G401 (cell line): ENCODE measurements around the gene TFDP3. TPM values are rescaled to one million over a fixed set of nuclear protein-coding genes. Genes with fewer than 3 reads are reported as not detected.

Experiments
- DNase-seq: peaks from one replicate; pipeline ENCODE4 v3.0.0-alpha.2; 2015; ENCODE audit warnings: low spot score
- in situ Hi-C: cut with HindIII; loops from 2 replicates; pipeline ENCODE4 v1.10.0; 2016; ENCODE audit warnings: low sequenced_read_pairs, mixed read lengths
- total RNA-seq: library from RNA; depleted of rRNA; stranded (reverse); fragments of >200 nt; shearing (Covaris generic); gene quantifications from 2 replicates; pipeline ENCODE4 v1.2.3, GENCODE V29; 2014; rRNA removed

Gene TFDP3
- total RNA-seq, 1 experiment from 2014 or later, result not detected

DNA sequence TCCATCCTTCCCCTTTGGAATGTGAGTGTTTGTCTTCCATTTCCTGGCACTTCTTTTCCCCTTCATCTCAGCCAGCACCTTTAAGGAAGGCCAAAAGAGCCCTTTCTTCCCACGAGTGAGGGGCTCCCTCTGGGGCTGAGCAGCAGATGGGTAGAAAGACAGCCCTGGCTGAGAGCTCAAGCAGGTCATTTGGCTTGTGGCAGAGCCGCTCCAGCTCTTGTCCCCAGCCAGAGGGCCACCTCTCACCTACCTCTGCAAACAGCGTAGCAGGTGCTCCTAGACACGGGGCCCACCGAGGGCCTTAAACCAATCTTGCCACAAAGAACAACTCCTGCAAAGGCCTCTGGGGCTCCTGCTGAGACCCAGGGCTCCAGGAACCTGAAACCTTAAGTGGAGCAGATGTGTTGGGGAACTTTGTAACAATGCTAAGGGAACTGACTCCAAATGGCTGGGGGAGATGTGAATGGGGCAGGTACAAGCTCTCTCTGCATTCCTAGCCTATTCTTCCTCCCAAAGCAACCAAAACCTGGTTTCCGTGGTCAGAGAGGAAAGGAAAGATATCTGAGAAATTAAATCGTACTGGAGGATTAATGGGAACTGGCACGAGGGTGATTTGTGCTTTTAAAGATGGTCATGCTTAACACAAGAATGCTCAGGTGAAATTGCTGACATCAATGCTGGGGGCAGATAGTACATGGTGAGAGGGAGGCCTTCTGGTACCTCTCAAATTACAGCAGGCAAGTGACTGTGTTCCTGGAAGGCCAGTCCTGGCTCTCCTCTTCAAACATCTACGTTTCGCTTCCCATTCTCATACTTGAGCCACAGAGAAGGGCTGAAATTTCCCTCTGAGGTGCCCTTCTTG, 27.0 kb downstream of the TFDP3 start:
- in situ Hi-C loops, result no loop called here
- peak; percentile 19 for DNase-seq

DNA sequence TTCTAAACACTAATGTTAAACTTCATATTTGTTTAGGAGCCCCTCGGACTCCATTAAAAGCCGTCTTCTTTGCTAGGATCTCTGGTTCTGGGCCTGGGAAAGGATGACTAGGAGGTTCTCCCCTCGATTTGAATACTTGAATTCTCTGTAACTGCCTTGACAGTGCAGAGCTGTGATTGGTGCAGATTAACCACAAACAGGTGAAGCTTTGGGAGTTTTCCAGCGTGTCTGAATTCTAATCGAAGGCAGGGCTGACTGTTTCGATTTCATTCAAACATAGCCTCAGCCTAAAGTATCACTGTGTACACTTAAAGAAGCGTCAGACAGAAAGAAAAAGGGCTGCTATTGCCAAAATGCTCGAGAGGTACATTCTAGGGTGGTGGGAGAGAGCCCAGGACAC, 29.0 kb downstream of the TFDP3 start:
- DNase-seq, result no peak
- in situ Hi-C loops, result no loop called here

DNA sequence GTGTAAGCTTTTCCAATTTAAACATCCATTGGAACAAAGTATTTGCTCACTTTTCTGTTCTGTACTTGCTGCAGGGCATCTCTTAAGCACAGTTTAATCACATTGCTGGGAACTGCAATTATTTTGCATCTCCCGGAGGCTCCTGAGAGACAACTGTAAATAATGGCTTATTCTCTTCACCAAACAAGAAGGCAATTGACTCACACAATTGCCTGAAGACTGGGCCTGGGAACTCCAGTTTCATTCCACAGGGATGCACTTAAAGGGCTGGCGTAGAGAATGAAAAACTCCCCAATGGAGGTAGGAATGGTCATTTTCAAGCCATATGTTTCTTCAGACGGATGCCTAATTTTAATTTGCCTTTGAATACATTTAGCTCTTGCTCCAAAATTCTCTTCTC, 29.5 kb downstream of the TFDP3 start:
- DNase-seq, result no peak
- in situ Hi-C loops, result no loop called here

DNA sequence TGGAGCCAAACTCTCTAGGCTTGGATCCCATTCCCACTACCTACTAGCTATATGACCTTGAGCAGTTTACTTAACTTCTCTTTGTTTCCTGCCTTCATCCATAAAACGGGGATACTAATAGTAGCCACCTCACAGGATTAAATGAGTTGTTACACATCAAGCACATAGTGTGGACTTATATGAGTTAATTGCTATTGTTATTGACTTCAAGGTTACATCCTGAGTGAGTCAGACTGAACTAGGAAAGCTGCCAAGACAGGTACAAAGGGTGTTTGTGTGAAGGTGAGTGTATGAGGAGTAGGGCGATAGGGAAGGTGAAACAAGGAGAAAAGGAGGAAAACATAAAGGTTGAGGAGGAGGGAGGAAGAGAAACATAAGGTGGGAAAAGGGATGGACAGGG, 32.2 kb downstream of the TFDP3 start:
- DNase-seq, result no peak
- in situ Hi-C loops, result no loop called here

DNA sequence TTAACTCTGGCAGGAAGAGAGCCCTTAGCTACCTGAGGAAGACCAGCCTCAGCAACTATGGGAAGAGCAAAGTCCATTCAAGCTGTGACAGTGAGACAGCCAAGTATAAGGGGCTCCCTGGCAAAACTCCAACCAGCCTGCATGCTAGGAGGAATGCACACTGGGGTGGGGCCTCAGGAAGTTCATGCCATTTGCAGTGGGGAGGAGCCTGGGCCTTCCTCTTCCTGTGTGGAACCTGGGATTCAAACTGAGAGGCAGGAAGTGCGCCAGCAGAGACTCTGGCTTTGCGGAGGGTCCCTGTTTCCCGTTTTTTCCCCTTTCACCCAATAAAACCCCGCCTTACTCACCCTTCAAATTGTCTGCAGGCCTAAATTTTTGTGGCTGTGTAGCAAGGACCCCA, 33.0 kb downstream of the TFDP3 start:
- in situ Hi-C loops, result no loop called here
- no peak for DNase-seq

DNA sequence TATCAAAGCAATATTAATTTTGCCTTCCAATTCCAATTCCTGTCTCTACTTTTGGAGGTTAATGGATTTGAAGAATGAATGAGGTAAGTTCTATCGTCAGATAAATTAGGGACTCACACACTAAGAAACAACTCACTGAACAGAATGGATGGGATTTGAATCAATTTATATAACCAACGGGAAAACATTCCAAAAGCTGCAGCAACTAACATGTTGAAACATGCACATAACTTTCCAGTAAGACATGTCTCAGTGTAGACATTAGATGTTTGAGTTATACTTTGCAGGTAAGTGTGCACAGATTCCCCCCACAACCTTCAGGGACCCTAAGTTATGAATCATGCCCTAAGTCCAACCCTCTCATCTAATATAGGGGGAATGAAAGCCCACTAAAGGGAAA, 34.3 kb downstream of the TFDP3 start:
- in situ Hi-C loops, result no loop called here
- no peak for DNase-seq

DNA sequence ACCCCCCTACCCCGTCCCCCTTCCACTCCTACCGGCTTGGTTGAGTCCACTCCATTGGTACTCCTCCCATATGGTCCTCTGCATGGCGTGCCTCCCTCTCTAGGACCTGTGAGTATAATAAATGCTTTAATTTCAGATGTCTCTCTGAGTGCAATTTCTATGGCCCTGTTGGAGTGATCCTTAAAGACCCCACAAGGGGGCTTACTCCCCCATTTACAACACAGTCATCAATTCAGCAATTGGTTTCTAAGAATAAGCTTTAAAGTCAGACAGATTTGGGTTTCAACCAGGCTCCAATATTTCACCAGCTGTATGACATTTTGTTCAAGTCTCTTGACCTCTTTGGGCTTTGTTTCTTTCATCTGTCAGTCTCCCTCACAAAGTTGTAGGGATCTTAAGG, 38.7 kb downstream of the TFDP3 start:
- in situ Hi-C loops, result no loop called here

DNA sequence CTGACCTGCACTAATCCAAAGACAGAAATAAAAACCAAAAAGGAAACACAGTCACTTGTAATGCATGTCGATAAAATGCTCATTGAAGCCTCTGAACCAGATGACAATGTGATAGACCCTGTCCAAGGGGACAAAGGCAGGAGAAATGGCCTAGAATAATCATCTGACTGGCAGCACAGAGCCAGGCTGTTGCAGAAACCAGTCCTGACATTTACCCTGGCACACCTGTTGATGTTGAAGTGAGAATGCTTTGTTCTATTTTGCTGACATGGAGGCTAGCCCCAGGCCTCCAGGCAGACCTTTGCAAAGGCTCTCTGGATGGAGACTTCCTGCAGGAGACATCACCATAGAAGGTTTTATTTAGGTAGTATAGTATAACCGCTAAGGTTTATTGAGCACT, 41.0 kb downstream of the TFDP3 start:
- no peak for DNase-seq
- in situ Hi-C loops, result no loop called here

More for the DNA sequence above, 38.7 kb downstream of the TFDP3 start:
- no peak for DNase-seq

DNA sequence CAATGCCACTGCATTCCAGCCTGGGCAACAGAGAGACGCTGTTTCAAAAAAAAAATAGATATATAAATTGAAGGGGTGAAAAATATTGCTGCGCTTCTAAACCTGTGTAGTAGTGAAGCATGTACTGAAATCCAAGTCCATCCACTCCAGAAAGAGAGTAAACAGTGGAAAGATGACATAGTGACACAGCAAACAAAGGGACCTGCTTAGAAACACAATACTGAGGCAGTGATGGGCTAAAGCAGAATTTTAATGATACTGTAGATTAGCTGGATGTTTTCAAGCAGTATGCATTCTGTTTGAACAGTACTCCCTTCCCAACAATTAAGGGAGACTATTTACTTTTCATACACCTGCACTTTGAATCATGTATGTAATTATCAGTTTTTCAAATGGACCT, 42.5 kb downstream of the TFDP3 start:
- in situ Hi-C loops, result no loop called here
- DNase-seq, result no peak

DNA sequence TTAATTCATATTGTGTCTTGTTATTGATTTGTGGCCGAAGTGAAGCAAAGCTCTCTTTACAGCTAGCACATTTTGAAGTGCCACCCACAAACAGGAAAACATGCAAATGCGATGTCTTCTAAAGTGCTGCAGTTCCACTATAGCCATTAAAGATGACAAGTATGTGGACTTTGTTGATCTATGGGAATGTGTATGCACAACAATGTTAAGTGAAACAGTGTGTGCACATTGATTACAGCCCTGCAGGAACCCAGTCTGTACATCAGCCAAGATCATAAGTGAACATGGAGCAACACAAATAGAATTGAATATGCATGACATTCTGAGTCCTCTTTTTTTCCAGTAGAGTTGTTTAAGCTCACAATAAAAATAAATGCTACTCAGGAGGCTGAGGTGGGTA, 43.0 kb downstream of the TFDP3 start:
- in situ Hi-C loops, result no loop called here
- DNase-seq, result no peak

DNA sequence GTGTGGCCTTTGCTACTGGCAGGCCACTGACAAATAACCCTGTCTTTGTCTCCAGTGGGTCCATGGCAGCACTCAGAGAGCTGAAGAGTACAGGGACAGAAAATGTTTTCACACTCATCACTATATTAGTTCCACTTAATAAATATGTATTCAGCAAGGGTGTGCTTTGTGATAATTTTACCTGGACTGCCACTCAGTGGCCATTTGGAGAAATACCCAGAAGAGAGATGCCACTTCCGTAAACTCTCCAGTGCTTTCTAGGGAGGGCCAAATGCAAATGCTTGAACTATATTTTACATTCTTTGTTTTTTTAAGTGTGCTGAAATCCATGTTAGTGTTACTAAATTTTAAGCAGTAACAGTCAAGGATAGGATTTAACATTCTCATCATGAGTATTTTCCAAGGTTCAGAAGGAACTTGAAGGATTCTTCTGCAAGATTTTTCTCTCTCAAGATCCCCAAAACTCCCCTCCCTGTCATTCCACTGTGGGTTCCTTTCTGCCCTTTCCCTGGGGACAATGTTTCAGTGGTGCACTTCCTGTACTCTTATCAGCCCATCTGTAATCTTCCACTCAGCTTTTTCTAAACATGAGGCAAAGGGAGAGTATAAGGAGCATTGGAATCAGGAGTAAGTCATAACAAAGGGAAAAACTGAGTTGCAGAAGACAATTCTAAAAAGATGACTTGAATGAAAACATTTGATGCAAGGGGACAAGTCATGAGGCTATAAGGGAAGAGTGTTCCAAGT, 46.0 kb downstream of the TFDP3 start:
- DNase-seq, result peak; percentile 41
- in situ Hi-C loops, result no loop called here

Other genes with a start within 250 kb of the TFDP3 start
- gene USP26, start 121.2 kb downstream of the TFDP3 start, total RNA-seq, result 9.0 and 13.5 TPM in 2 replicates
- 18.0 and 28.1 TPM in 2 replicates for gene GPC4, start 197.1 kb upstream of the TFDP3 start, total RNA-seq